ENCODE measurements around the gene SUPT3H.
A peak's percentile ranks its signal among the peaks of the same experiment; 100 is the strongest.
"Not testable (repeated sequence)": the region's sequence is repeated elsewhere in the genome, so short reads cannot be mapped to it uniquely, and the experiment has no call there.

SUPT3H gene

GRCh38 chr6:45044510-45045252 is 333.1 kb downstream of the SUPT3H start:
- no peak for DNase-seq

GRCh38 chr6:45044086-45044485 is 333.6 kb downstream of the SUPT3H start:
- no peak for DNase-seq

GRCh38 chr6:45042673-45043072 is 335.1 kb downstream of the SUPT3H start:
- DNase-seq, result not testable (repeated sequence)

- no peak for DNase-seq
Measured at GRCh38 chr6:45038226-45038625, 339.5 kb downstream of the SUPT3H start.

- no peak for DNase-seq
Measured at GRCh38 chr6:45036103-45036502, 341.6 kb downstream of the SUPT3H start.

- no peak for DNase-seq
Measured at GRCh38 chr6:45032426-45032825, 345.3 kb downstream of the SUPT3H start.

- peak in 1 of 2 donors; percentile 86 for DNase-seq
Measured at GRCh38 chr6:45031601-45032000, 346.1 kb downstream of the SUPT3H start.

- peak in 1 of 2 donors; percentile 7 for DNase-seq
Measured at GRCh38 chr6:45027126-45027525, 350.6 kb downstream of the SUPT3H start.

GRCh38 chr6:45026003-45026516 is 351.7 kb downstream of the SUPT3H start:
- no peak for DNase-seq

GRCh38 chr6:45024610-45025009 is 353.1 kb downstream of the SUPT3H start:
- no peak for DNase-seq

- DNase-seq, result peak in 1 of 2 donors; percentile 83
Measured at GRCh38 chr6:45021676-45022075, 356.1 kb downstream of the SUPT3H start.

- DNase-seq, result no peak
Measured at GRCh38 chr6:45012687-45013086, 365.0 kb downstream of the SUPT3H start.

- no peak for DNase-seq
Measured at GRCh38 chr6:45009576-45009975, 368.2 kb downstream of the SUPT3H start.

GRCh38 chr6:45006893-45007292 is 370.8 kb downstream of the SUPT3H start:
- DNase-seq, result no peak

GRCh38 chr6:45003961-45004360 is 373.8 kb downstream of the SUPT3H start:
- no peak for DNase-seq

- DNase-seq, result no peak
Measured at GRCh38 chr6:45003387-45003786, 374.3 kb downstream of the SUPT3H start.

- no peak for DNase-seq
Measured at GRCh38 chr6:45002390-45003105, 375.2 kb downstream of the SUPT3H start.

- no peak for DNase-seq
Measured at GRCh38 chr6:45001663-45002062, 376.1 kb downstream of the SUPT3H start.

GRCh38 chr6:45000833-45001232 is 376.9 kb downstream of the SUPT3H start:
- DNase-seq, result no peak

- no peak for DNase-seq
Measured at GRCh38 chr6:44999066-44999465, 378.7 kb downstream of the SUPT3H start.

- no peak for DNase-seq
Measured at GRCh38 chr6:44995486-44996132, 382.1 kb downstream of the SUPT3H start.

GRCh38 chr6:44989391-44989790 is 388.3 kb downstream of the SUPT3H start:
- no peak for DNase-seq

GRCh38 chr6:44985006-44985405 is 392.7 kb downstream of the SUPT3H start:
- no peak for DNase-seq

Data from bone marrow (tissue), 2 donors.